ENCODE measurements around the gene FADS3.

GRCh38 chr11:61846362-61847020, 44.9 kb downstream of the FADS3 start:
- no peak for TF ChIP-seq POLR2A (IDR thresholded peaks at IDR 0.05)
- TF ChIP-seq CTCF (IDR thresholded peaks at IDR 0.05) = no peak

Measured in testis (tissue), 2 donors.